SW480 (cell line): ENCODE results near the gene ABO.
"Not testable (repeated sequence)": the region's sequence is repeated elsewhere in the genome, so short reads cannot be mapped to it uniquely, and the experiment has no call there.

Source experiments
- DNase-seq: peaks from one replicate; pipeline ENCODE4 v3.0.0-alpha.2; 2016; ENCODE audit warnings: low spot score

ABO gene

GRCh38 chr9:133242241-133242640, 32.8 kb downstream of the ABO start:
- no peak for DNase-seq

GRCh38 chr9:133239533-133240090, 35.4 kb downstream of the ABO start:
- DNase-seq: no peak

GRCh38 chr9:133238851-133239532, 36.0 kb downstream of the ABO start:
- peak; percentile 85 for DNase-seq

GRCh38 chr9:133238272-133238850, 36.6 kb downstream of the ABO start:
- peak; percentile 85 for DNase-seq

GRCh38 chr9:133237035-133237731, 37.8 kb downstream of the ABO start:
- peak; percentile 30 for DNase-seq

- not testable (repeated sequence) for DNase-seq
Observed at GRCh38 chr9:133236291-133237034, 38.5 kb downstream of the ABO start.

- DNase-seq: no peak
Observed at GRCh38 chr9:133235549-133236222, 39.3 kb downstream of the ABO start.

GRCh38 chr9:133234577-133235322, 40.3 kb downstream of the ABO start:
- DNase-seq: no peak

GRCh38 chr9:133233681-133234432, 41.1 kb downstream of the ABO start:
- no peak for DNase-seq

GRCh38 chr9:133231934-133232568, 43.0 kb downstream of the ABO start:
- not testable (repeated sequence) for DNase-seq

- not testable (repeated sequence) for DNase-seq
Observed at GRCh38 chr9:133230514-133230913, 44.5 kb downstream of the ABO start.

GRCh38 chr9:133230093-133230492, 44.9 kb downstream of the ABO start:
- DNase-seq: no peak

GRCh38 chr9:133228474-133229193, 46.4 kb downstream of the ABO start:
- DNase-seq: not testable (repeated sequence)

GRCh38 chr9:133227996-133228395, 47.0 kb downstream of the ABO start:
- not testable (repeated sequence) for DNase-seq

- DNase-seq: no peak
Observed at GRCh38 chr9:133227242-133227860, 47.6 kb downstream of the ABO start.

- DNase-seq: no peak
Observed at GRCh38 chr9:133226219-133227171, 48.5 kb downstream of the ABO start.
